DOHH2 (cell line): Measurements from ENCODE around the gene STARD13.

ENCODE experiments used
- EZH2phosphoT487 ChIP-seq: fragments of 200-600 bp; sonication (generic); IDR thresholded peaks from 2 replicates; pipeline ENCODE4 v1.6.1; 2017; ENCODE audit warnings: borderline replicate concordance, mild to moderate bottlenecking, antibody characterized with exemption, low read length, moderate library complexity, mixed read lengths
- TF ChIP-seq, protein P1 (sequence below): fragments of 200-600 bp; sonication (generic); IDR thresholded peaks from one replicate; pipeline ENCODE4 v1.5.1; 2014; ENCODE audit warnings: antibody characterized with exemption, mild to moderate bottlenecking, low read depth, low read length; ENCODE audit not compliant: poor library complexity, severe bottlenecking

DNA sequence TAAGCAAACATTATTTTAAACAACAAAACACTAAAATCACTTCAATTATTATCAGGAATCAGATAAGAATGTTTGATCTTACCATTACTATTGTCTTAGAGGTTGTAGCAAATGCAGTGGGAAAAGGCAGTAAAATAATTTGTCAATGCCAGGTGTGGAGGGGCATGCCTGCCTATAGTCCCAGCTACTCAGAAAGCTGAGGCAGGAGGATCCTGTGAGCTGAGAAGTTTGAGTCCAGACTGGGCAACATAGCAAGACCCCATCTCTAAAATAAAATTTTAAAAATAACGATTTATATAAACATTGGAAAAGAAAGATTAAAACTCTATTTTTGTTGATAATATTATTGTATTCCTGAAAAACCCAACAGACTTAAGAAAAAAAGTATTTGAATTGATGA lies 202.5 kb downstream of the STARD13 start:
- TF ChIP-seq, protein P1, sequence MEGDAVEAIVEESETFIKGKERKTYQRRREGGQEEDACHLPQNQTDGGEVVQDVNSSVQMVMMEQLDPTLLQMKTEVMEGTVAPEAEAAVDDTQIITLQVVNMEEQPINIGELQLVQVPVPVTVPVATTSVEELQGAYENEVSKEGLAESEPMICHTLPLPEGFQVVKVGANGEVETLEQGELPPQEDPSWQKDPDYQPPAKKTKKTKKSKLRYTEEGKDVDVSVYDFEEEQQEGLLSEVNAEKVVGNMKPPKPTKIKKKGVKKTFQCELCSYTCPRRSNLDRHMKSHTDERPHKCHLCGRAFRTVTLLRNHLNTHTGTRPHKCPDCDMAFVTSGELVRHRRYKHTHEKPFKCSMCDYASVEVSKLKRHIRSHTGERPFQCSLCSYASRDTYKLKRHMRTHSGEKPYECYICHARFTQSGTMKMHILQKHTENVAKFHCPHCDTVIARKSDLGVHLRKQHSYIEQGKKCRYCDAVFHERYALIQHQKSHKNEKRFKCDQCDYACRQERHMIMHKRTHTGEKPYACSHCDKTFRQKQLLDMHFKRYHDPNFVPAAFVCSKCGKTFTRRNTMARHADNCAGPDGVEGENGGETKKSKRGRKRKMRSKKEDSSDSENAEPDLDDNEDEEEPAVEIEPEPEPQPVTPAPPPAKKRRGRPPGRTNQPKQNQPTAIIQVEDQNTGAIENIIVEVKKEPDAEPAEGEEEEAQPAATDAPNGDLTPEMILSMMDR, result no peak
- TF ChIP-seq EZH2phosphoT487, result no peak
